Liver (tissue), 9 donors: ENCODE results near the gene ASAP2. TPM values are rescaled to one million over a fixed set of nuclear protein-coding genes. Genes with fewer than 3 reads are reported as not detected.
A peak's percentile ranks its signal among the peaks of the same experiment; 100 is the strongest.

Source experiments
- DNase-seq: peaks from one replicate; pipeline ENCODE4 v3.0.0-alpha.2; 2017; ENCODE audit warnings: low spot score
- H3K27ac ChIP-seq, 2 donors: one replicate each; pipeline ENCODE4 v1.7.0; 2013; ENCODE audit warnings: inconsistent platforms in 2 of 2, low read length in 2 of 2, control low read depth in 1 of 2, low read depth in 1 of 2, mild to moderate bottlenecking in 1 of 2
- H3K27me3 ChIP-seq, 4 donors: one replicate each; pipeline versions ENCODE4 v1.6.1 to v1.7.0; 2013; ENCODE audit warnings: low read length in 3 of 4, inconsistent platforms in 1 of 4, mild to moderate bottlenecking in 1 of 4, moderate library complexity in 1 of 4; ENCODE audit not compliant: control insufficient read depth in 4 of 4, insufficient read depth in 4 of 4
- H3K36me3 ChIP-seq, 4 donors: one replicate each; pipeline versions ENCODE4 v1.6.1 to v1.7.0; 2013; ENCODE audit warnings: low read length in 3 of 4, mild to moderate bottlenecking in 3 of 4, low read depth in 1 of 4, moderate library complexity in 1 of 4; ENCODE audit not compliant: control insufficient read depth in 4 of 4, insufficient read depth in 3 of 4
- H3K4me1 ChIP-seq, 4 donors: one replicate each; pipeline versions ENCODE4 v1.6.1 to v1.7.0; 2013; ENCODE audit warnings: low read length in 3 of 4, mild to moderate bottlenecking in 3 of 4, moderate library complexity in 1 of 4; ENCODE audit not compliant: control insufficient read depth in 4 of 4, insufficient read depth in 4 of 4
- H3K4me3 ChIP-seq, 3 donors: one replicate each; pipeline versions ENCODE4 v1.6.1 to v1.7.0; 2013; ENCODE audit warnings: low read length in 3 of 3, control low read depth in 1 of 3, low read depth in 1 of 3, mild to moderate bottlenecking in 1 of 3
- H3K9ac ChIP-seq, 2 donors: one replicate each; pipeline ENCODE4 v1.7.0; 2013; ENCODE audit warnings: low read length in 2 of 2, mild to moderate bottlenecking in 2 of 2, moderate library complexity in 2 of 2, control low read depth in 1 of 2, low read depth in 1 of 2
- H3K9me3 ChIP-seq, 4 donors: one replicate each; pipeline versions ENCODE4 v1.6.1 to v1.7.0; 2013; ENCODE audit warnings: low read length in 3 of 4; ENCODE audit not compliant: control insufficient read depth in 4 of 4
- ATF3 ChIP-seq: IDR thresholded peaks from 2 replicates; pipeline ENCODE4 v1.6.1; 2016; ENCODE audit warnings: antibody characterized with exemption
- CTCF ChIP-seq: fragments of 150-350 bp; IDR thresholded peaks from 2 replicates; pipeline ENCODE4 v1.5.1; 2017; ENCODE audit warnings: improper control_type of control experiment, low read depth, low read length; ENCODE audit not compliant: missing input control
- EGR1 ChIP-seq, 2 donors: IDR thresholded peaks; 2 replicates each; pipeline ENCODE4 v1.6.1; 2016 to 2018; ENCODE audit warnings: antibody characterized with exemption in 2 of 2, low read depth in 2 of 2
- FOXA1 ChIP-seq: IDR thresholded peaks from 2 replicates; pipeline ENCODE4 v1.6.1; 2016; ENCODE audit warnings: antibody characterized with exemption
- FOXA2 ChIP-seq: IDR thresholded peaks from 2 replicates; pipeline ENCODE4 v1.6.1; 2016; ENCODE audit warnings: antibody characterized with exemption
- GABPA ChIP-seq, 2 donors: IDR thresholded peaks in 1 of 2; conservative IDR thresholded peaks in 1 of 2; 2 replicates each; pipeline ENCODE4 v1.6.1; 2016; ENCODE audit warnings: antibody characterized with exemption in 2 of 2, mild to moderate bottlenecking in 1 of 2, moderate library complexity in 1 of 2
- HNF4A ChIP-seq, 2 donors: conservative IDR thresholded peaks; 2 replicates each; pipeline ENCODE4 v1.6.1; 2016; ENCODE audit warnings: antibody characterized with exemption in 2 of 2, mild to moderate bottlenecking in 2 of 2
- HNF4G ChIP-seq: IDR thresholded peaks from 2 replicates; pipeline ENCODE4 v1.6.1; 2016; ENCODE audit warnings: antibody characterized with exemption
- JUND ChIP-seq, 2 donors: IDR thresholded peaks; 2 replicates each; pipeline ENCODE4 v1.6.1; 2016; ENCODE audit warnings: antibody characterized with exemption in 2 of 2
- MAX ChIP-seq: IDR thresholded peaks from 2 replicates; pipeline ENCODE4 v1.6.1; 2016; ENCODE audit warnings: antibody characterized with exemption
- NR2F2 ChIP-seq: IDR thresholded peaks from 2 replicates; pipeline ENCODE4 v1.6.1; 2016; ENCODE audit warnings: antibody characterized with exemption
- RAD21 ChIP-seq, 2 donors: IDR thresholded peaks; 2 replicates each; pipeline ENCODE4 v1.6.1; 2016; ENCODE audit warnings: antibody characterized with exemption in 2 of 2, mild to moderate bottlenecking in 2 of 2
- REST ChIP-seq: IDR thresholded peaks from 2 replicates; pipeline ENCODE4 v1.6.1; 2016; ENCODE audit warnings: antibody characterized with exemption, mild to moderate bottlenecking
- RXRA ChIP-seq, 2 donors: IDR thresholded peaks; 2 replicates each; pipeline ENCODE4 v1.6.1; 2017 to 2018; ENCODE audit warnings: antibody characterized with exemption in 2 of 2, mild to moderate bottlenecking in 1 of 2
- SP1 ChIP-seq: IDR thresholded peaks from 2 replicates; pipeline ENCODE4 v1.6.1; 2018; ENCODE audit warnings: antibody characterized with exemption, mild to moderate bottlenecking
- TAF1 ChIP-seq: conservative IDR thresholded peaks from 2 replicates; pipeline ENCODE4 v1.6.1; 2016; ENCODE audit warnings: antibody characterized with exemption, mild to moderate bottlenecking
- YY1 ChIP-seq: IDR thresholded peaks from 2 replicates; pipeline ENCODE4 v1.6.1; 2016; ENCODE audit warnings: antibody characterized with exemption, mild to moderate bottlenecking
- ZBTB33 ChIP-seq: IDR thresholded peaks from 2 replicates; pipeline ENCODE4 v1.6.1; 2016; ENCODE audit warnings: antibody characterized with exemption
- WGBS: extraction: QIAGEN DNeasy Blood & Tissue Kit; methylation state at CpG from one replicate; pipeline ENCODE4 v1.1.7; 2013; 5-methylcytosine and 5-hydroxymethylcytosine counted together
- polyA plus RNA-seq, 2 donors: library from polyadenylated mRNA; stranded (reverse) in 1 of 2; unstranded in 1 of 2; fragments of 200-250 nt in 1 of 2; fragments of >200 nt in 1 of 2; fragmentation: Nextera tagmentation in 1 of 2; extraction: Ambion mirVana in 1 of 2; gene quantifications; one replicate each; pipeline versions ENCODE4 v1.2.1 to v1.2.3, GENCODE V29; 2013 to 2015
- total RNA-seq, 2 donors: library from RNA; depleted of rRNA; stranded (reverse); fragments of >200 nt; gene quantifications; one replicate each; pipeline ENCODE4 v1.2.3, GENCODE V29; 2014
- donor health status: healthy.
- donor health status: healthy.
- donor health status: healthy.
- donor health status: healthy.
- donor health status: healthy.

ASAP2 gene
- total and polyA plus RNA-seq, 4 donors, result 0.36 to 5.9 (median 2.6) TPM

- Histone ChIP-seq H3K36me3 (no peaks in the 10 kb centered on the region), H3K9me3 (no peaks in the 10 kb centered on the region), H3K4me3 (no peak overlapping the region), H3K4me1 (peaks cover 4 to 30% (median 17%) of the 10 kb centered on the region in 4 donors), H3K9ac (peak overlapping the region in 1 of 2 donors; percentile 67), H3K27ac (peak overlapping the region; percentile 70 to 91), H3K27me3 (no peaks in the 10 kb centered on the region)
- WGBS, result 36% methylated on average over 6 of the region's 6 CpGs
- TF ChIP-seq MAX (peak; percentile 92), FOXA1 (peak; percentile 88), FOXA2 (peak; percentile 70), ATF3 (no peak), REST (peak; percentile 75), YY1 (peak; percentile 95), NR2F2 (no peak), HNF4G (peak; percentile 86), SP1 (peak; percentile 95), CTCF (no peak), ZBTB33 (peak; percentile 75), RXRA (IDR thresholded peaks at IDR 0.05) (peak; percentile 61 to 82), HNF4A (conservative IDR thresholded peaks at IDR 0.05) (peak; percentile 95 to 97), EGR1 (IDR thresholded peaks at IDR 0.05; ENCODE audit: low read depth in 2 of 2) (no peak), JUND (IDR thresholded peaks at IDR 0.05) (peak; percentile 15 to 60), TAF1 (no peak), RAD21 (IDR thresholded peaks at IDR 0.05) (peak in 1 of 2 donors; percentile 26), GABPA (IDR thresholded peaks at IDR 0.05 in 1 of 2, conservative IDR thresholded peaks at IDR 0.05 in 1 of 2) (peak in 1 of 2 donors; percentile 56)
- no peak for DNase-seq
These were observed 128.8 kb downstream of the ASAP2 start for GRCh38 chr2:9335322-9335832.
